GM18861 (cell line): ENCODE measurements around the gene CEP152.
"Not testable (repeated sequence)": the region's sequence is repeated elsewhere in the genome, so short reads cannot be mapped to it uniquely, and the experiment has no call there.

Experiments used
- ATAC-seq: cut with Tn5 transposase; IDR thresholded peaks from one replicate; pipeline ENCODE4 v1.9.1; 2021; ENCODE audit not compliant: unreplicated experiment

Gene CEP152

DNA sequence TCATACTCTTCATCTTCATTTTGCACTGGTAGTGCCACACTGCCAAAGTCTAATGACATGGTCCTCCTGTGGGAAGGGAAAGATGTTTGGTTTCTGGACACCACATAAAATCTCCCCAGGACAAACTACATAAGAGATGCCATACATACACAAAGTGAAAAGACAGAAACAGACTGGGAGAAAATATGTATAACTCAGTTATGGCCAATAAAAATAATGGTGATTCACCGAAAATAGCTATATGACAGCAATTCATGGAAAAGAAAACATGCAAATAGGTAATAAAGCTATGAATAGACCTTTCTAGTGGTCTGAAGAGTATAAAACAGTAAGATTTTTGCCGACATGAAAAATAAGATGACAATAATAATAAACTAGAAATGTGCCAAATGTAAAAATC, 5.3 kb downstream of the CEP152 start:
- ATAC-seq, result no peak

DNA sequence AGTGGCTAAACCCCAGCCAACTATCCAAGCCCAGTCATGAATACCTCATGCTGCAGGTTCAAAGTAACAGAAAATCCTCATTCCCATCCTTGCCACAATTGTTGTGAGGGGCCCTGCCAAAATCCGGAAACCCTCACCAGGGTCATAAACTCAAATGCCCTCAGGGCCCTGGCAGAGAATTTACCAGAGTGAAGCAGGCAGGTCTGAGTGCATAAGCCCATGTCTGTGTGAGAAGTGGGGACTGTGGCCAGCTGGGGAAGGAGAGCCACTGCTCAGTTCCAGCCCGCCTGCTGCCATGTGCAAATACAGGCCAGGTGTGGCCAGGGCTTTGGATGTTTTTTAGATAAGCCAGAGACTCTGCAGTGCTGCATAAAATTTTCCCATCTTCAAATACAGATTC, 7.0 kb downstream of the CEP152 start:
- ATAC-seq, result no peak

DNA sequence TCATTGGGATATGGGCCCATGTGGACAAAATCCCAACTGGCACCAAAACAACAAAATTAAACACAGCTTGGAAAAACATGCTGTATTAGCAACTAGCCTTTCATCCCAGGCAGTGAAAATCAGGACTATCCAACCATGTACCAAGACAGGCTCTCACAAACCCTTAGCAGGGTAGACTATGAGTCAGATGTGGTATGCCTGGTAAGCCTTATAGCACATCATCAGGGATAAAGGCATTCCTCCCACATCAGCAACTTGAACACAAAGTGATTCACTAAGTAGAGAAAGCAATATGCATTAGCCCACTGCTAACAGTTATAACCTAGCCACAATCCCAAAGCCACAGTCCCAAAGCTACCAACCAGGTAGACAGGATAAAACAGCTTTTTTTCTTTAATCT, 8.0 kb downstream of the CEP152 start:
- ATAC-seq, result no peak

GRCh38 chr15:48802257-48802656, 8.6 kb downstream of the CEP152 start:
- peak; percentile 37 for ATAC-seq

DNA sequence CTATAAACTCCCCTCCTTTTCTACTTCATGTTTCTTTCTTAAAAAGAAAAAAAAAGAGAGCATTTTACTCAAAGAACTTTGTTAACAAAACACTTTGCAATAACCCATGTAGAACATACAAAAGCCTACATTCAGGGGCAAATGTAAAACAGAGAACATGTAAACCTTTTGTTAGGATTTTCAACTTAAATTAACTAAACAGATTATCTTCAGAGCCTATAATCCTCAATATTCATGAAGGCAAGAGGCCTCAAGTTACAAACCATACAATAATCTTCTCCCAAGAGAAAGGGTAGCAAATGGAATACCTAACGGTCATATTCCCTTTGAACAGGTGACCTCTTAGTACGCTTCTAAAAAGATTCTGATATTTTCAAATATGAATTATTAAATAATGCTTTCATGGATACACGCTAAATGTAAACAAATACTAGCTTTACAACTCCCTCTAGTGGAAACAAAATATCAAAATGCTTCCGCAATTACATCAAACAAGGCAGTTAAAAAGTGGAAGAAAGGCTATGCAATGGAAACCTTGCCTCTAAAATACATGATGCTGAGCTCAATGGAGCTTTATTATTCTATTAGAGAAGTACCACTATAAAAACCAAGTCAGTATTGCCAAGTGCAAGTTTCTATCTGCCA, 9.9 kb downstream of the CEP152 start:
- no peak for ATAC-seq

- no peak for ATAC-seq
Measured at GRCh38 chr15:48800245-48800644, 10.6 kb downstream of the CEP152 start.

DNA sequence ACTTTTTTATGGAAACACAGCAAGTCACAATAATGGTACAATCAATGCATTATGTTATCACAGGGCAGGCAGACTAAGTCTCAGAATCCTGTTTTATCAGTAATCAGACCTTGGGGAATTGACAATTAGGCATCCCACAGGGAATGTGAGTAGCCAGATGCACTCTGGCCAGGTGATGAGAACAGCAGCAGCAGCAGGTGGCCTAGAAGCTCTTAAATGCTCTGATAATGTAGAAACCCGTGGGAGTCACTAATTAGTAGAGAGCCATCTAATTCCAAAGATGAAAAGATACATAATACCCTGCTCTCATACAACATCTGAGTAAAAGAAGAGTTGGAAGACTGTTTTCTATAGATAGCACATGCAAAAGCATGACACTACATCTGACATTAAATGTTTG, 12.6 kb downstream of the CEP152 start:
- no peak for ATAC-seq

- peak; percentile 75 for ATAC-seq
Measured at GRCh38 chr15:48796930-48797329, 13.9 kb downstream of the CEP152 start.

GRCh38 chr15:48796521-48796920, 14.3 kb downstream of the CEP152 start:
- ATAC-seq, result no peak

GRCh38 chr15:48795901-48796300, 15.0 kb downstream of the CEP152 start:
- no peak for ATAC-seq

GRCh38 chr15:48794697-48795134, 16.2 kb downstream of the CEP152 start:
- ATAC-seq, result peak; percentile 51

- ATAC-seq, result no peak
Measured at GRCh38 chr15:48792408-48792807, 18.5 kb downstream of the CEP152 start.

- not testable (repeated sequence) for ATAC-seq
Measured at GRCh38 chr15:48790466-48791115, 20.3 kb downstream of the CEP152 start.

DNA sequence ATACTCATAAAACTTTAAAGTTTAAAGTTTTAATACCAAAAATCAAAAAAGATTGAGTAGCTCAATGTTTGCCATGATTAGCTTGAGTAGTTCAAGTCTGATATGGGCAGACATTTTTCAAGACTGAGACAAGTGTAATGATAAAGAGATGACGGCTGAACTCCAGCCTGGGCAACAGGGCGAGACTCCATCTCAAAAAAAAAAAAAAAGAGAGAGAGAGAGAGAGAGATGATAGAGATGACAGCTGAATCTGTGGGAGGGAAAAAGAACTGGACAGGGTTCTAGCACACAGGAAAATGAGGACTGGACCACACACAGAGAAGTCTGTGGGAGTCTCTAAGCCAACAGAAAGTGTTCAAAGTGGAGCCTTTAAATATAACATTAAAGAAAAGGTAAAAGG, 25.2 kb downstream of the CEP152 start:
- ATAC-seq, result no peak

- no peak for ATAC-seq
Measured at GRCh38 chr15:48785195-48785594, 25.7 kb downstream of the CEP152 start.

DNA sequence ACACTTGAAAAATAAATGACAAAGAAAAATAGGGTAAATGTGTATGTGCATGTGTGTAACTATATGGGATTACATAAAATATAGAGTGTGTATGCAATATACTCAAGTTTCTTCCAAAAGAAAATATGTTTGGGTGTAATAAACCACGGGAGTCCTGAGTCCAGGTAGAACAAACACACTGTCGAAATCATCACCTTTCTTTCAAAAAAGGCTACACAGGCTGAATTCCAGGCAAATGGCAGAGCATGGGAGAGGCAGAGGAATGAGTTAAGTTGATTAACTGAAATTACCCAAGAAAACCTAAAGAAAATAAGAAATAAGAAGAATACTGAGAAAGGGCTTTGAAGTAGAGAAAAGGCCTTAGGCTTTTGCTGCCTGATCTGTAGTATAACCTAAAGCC, 26.1 kb downstream of the CEP152 start:
- no peak for ATAC-seq

- no peak for ATAC-seq
Measured at GRCh38 chr15:48782911-48783310, 28.0 kb downstream of the CEP152 start.

DNA sequence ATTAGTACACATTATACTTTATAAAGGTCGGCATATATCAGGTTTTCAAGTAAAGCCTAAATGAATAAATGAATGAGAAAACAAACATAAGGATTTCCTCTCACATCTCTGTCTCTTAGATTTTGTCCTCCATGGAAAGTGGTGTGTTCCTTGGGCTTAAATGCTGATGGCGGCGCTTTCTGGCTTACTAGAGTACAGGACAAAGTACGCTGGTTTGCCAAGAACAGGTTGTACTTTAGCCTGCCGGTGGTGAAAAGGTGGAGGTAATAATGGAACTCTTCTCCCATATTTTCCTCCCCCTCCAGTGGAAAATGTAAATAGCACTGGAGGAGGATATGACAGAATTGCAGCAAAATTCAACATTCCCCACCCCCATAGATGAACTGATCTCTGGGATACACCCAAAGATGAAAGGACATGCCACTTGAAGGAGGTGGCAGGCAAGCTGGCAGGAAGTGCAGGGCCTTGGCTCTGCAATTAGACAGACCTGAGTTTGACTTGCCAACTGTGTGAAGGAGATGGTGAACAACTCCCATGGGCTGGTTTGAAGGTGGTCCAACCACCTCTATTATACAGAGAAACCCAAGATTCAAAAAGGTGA, 29.3 kb downstream of the CEP152 start:
- ATAC-seq, result no peak

GRCh38 chr15:48781017-48781416, 29.9 kb downstream of the CEP152 start:
- no peak for ATAC-seq

- no peak for ATAC-seq
Measured at GRCh38 chr15:48778331-48778730, 32.5 kb downstream of the CEP152 start.

DNA sequence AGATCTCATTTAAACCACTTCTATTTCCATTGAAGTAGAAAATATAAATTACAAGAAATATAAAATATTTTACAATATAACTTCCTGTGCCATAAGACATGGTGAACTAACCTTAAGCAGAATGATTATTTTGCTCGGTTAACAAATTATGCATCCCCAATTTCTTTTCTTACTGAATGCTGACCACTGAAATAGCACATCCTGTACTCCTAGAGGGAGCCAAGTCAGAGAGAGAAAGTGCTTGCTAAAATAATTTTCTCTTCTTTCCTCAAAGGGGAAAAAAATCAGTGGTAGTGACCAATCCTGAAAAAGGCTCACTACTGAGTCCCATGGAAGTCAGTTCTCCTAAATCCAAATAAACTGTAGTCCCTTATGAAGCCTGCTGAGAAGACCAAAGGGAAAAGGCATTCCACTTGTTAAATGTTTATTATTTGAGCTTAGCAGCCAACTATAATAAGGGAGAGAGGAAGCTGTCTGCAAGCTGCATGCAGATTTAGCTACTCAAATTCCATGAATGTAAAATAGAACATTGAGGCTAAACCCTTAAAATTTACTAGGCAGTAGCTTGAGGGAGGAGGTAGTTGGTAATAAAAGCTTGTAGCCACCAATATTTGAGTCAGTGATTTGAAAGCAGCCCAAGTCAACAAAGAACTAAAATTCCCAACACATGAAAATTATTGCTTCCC, 33.1 kb downstream of the CEP152 start:
- ATAC-seq, result no peak

GRCh38 chr15:48775546-48775945, 35.3 kb downstream of the CEP152 start:
- ATAC-seq, result no peak
